HG03196 (cell line): Measurements from ENCODE around the gene MYH3.

Experiments used
- ATAC-seq: cut with Tn5 transposase; IDR thresholded peaks from one replicate; pipeline ENCODE4 v1.9.1; 2021; ENCODE audit not compliant: unreplicated experiment

The MYH3 gene

GRCh38 chr17:10649602-10650001, 7.5 kb downstream of the MYH3 start:
- ATAC-seq = no peak

GRCh38 chr17:10648956-10649355, 8.2 kb downstream of the MYH3 start:
- ATAC-seq = no peak

- ATAC-seq = no peak
Measured at GRCh38 chr17:10648381-10648780, 8.7 kb downstream of the MYH3 start.

- ATAC-seq = no peak
Measured at GRCh38 chr17:10646392-10646990, 10.6 kb downstream of the MYH3 start.

- no peak for ATAC-seq
Measured at GRCh38 chr17:10640475-10640874, 16.6 kb downstream of the MYH3 start.

GRCh38 chr17:10638151-10638550, 19.0 kb downstream of the MYH3 start:
- ATAC-seq = no peak

- ATAC-seq = no peak
Measured at GRCh38 chr17:10635290-10635689, 21.8 kb downstream of the MYH3 start.

- peak; percentile 86 for ATAC-seq
Measured at GRCh38 chr17:10633738-10634379, 23.2 kb downstream of the MYH3 start.

- ATAC-seq = no peak
Measured at GRCh38 chr17:10631701-10632100, 25.4 kb downstream of the MYH3 start.

GRCh38 chr17:10631048-10631700, 25.9 kb downstream of the MYH3 start:
- no peak for ATAC-seq

- no peak for ATAC-seq
Measured at GRCh38 chr17:10629706-10630105, 27.4 kb downstream of the MYH3 start.

- ATAC-seq = no peak
Measured at GRCh38 chr17:10628756-10629155, 28.4 kb downstream of the MYH3 start.

GRCh38 chr17:10626390-10626789, 30.7 kb downstream of the MYH3 start:
- no peak for ATAC-seq

GRCh38 chr17:10624969-10625368, 32.1 kb downstream of the MYH3 start:
- ATAC-seq = no peak

- ATAC-seq = no peak
Measured at GRCh38 chr17:10623737-10624338, 33.3 kb downstream of the MYH3 start.

GRCh38 chr17:10622617-10623485, 34.3 kb downstream of the MYH3 start:
- no peak for ATAC-seq

- ATAC-seq = no peak
Measured at GRCh38 chr17:10621397-10621796, 35.7 kb downstream of the MYH3 start.

GRCh38 chr17:10620823-10621222, 36.3 kb downstream of the MYH3 start:
- ATAC-seq = no peak

- ATAC-seq = no peak
Measured at GRCh38 chr17:10618202-10618635, 38.9 kb downstream of the MYH3 start.

GRCh38 chr17:10617120-10617505, 40.0 kb downstream of the MYH3 start:
- no peak for ATAC-seq

- no peak for ATAC-seq
Measured at GRCh38 chr17:10616502-10617119, 40.5 kb downstream of the MYH3 start.
